ENCODE results near the gene ATF7IP. TPM values are rescaled to one million over a fixed set of nuclear protein-coding genes. Genes with fewer than 3 reads are reported as not detected.
"Not testable (repeated sequence)": the region's sequence is repeated elsewhere in the genome, so short reads cannot be mapped to it uniquely, and the experiment has no call there.

Gene ATF7IP
- total RNA-seq, 1 experiment from 2014 or later, result 172 TPM

DNA sequence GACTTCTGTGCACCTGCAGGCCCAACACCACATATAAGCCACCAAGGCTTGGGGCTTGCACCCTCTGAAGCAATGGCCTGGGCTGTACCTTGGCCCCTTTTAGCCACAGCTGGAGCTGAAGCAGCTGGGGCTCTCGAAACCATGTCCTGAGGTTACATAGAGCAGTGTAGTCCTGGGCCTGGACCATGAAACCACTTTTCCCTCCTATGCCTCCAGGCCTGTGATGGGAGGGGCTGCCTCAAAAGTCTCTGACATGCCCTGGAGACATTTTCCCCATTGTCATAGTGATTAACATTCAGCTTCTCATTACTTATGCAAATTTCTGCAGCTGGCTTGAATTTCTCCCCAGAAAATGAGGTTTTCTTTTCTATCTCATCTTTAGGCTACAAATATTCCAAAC is 13.4 kb upstream of the ATF7IP start:
- not testable (repeated sequence) for H3K9ac ChIP-seq (ENCODE audit: extremely low read depth, insufficient read length, low read length); H3K79me1 ChIP-seq (ENCODE audit: insufficient read depth, low read depth, low read length, poor library complexity, severe bottlenecking); H3K4me3 Mint-ChIP-seq; H3K18ac ChIP-seq (ENCODE audit: insufficient read length, low read depth, low read length); H3K4me1 ChIP-seq (ENCODE audit: insufficient read depth, low read length); H3K56ac ChIP-seq (ENCODE audit: insufficient read length, low read depth, low read length); H4K91ac ChIP-seq (ENCODE audit: insufficient read length, low read depth, low read length); H4K5ac ChIP-seq (ENCODE audit: insufficient read length, low read depth, low read length); H2AK5ac ChIP-seq (ENCODE audit: insufficient read length, low read length); H2BK12ac ChIP-seq (ENCODE audit: insufficient read length, low read depth, low read length); H2BK20ac ChIP-seq (ENCODE audit: low read depth, low read length, poor library complexity, severe bottlenecking); H3K27ac Mint-ChIP-seq; H3K9me3 ChIP-seq (ENCODE audit: control insufficient read depth, low read depth, low read length); H3K27me3 ChIP-seq (ENCODE audit: insufficient read depth, low read length); H3K23me2 ChIP-seq (ENCODE audit: insufficient read length, low read depth, low read length, poor library complexity, severe bottlenecking); H3K23ac ChIP-seq (ENCODE audit: insufficient read length, low read depth, low read length); H4K8ac ChIP-seq (replicated peaks; ENCODE audit: insufficient read length, low read depth, low read length); H3K27ac ChIP-seq (ENCODE audit: insufficient read length, low read depth, low read length); H3T11ph ChIP-seq (ENCODE audit: low read length); H2BK5ac ChIP-seq (ENCODE audit: insufficient read length, low read length); H2BK15ac ChIP-seq (ENCODE audit: low read depth, low read length); H3K27me3 Mint-ChIP-seq (ENCODE audit: low read depth); H2AFZ ChIP-seq (ENCODE audit: low read length); H2BK120ac ChIP-seq (ENCODE audit: low read depth, low read length, poor library complexity, severe bottlenecking); DNase-seq; H3K4me1 Mint-ChIP-seq; H3K79me2 ChIP-seq (ENCODE audit: insufficient read depth, low read length); H4K20me1 ChIP-seq (ENCODE audit: control insufficient read depth, insufficient read depth, insufficient read length); H3K14ac ChIP-seq (ENCODE audit: insufficient read depth, low read length); H3K4ac ChIP-seq (ENCODE audit: low read depth, low read length); H3K4me2 ChIP-seq (ENCODE audit: insufficient read depth, insufficient read length, low read length)
- WGBS (ENCODE audit: extremely low coverage, insufficient read length, low lambda C conversion rate), result no CpG with 5 or more reads among the region's 1 CpG
- peaks cover 56 to 60% of the 10 kb centered on the region in 2 experiments for H3K9me3 Mint-ChIP-seq
- peaks cover 31 to 44% (median 44%) of the 10 kb centered on the region in 3 experiments for H3K36me3 Mint-ChIP-seq (ENCODE audit: insufficient read depth in 1 of 3, low read depth in 3 of 3)

DNA sequence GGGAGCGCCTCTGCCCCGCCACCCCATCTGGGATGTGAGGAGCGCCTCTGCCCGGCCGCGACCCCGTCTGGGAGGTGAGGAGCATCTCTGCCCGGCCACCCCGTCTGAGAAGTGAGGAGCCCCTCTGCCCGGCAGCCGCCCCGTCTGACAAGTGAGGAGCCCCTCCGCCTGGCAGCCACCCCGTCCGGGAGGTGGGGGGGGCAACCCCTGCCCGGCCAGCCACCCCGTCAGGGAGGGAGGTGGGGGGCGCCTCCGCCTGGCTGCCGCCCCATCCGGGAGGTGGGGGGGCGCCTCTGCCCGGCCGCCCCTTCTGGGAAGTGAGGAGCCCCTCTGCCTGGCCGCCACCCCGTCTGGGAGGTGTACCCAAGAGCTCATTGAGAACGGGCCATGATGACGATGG is 10.8 kb upstream of the ATF7IP start:
- no CpG with 5 or more reads among the region's 28 CpGs for WGBS (ENCODE audit: extremely low coverage, insufficient read length, low lambda C conversion rate)
- H2BK5ac ChIP-seq (ENCODE audit: insufficient read length, low read length), result not testable (repeated sequence)

More for the DNA sequence above, 10.8 kb upstream of the ATF7IP start:
- not testable (repeated sequence) for H3K27ac ChIP-seq (ENCODE audit: insufficient read length, low read depth, low read length); H3K18ac ChIP-seq (ENCODE audit: insufficient read length, low read depth, low read length); H2BK20ac ChIP-seq (ENCODE audit: low read depth, low read length, poor library complexity, severe bottlenecking); H3K4me1 Mint-ChIP-seq; H4K5ac ChIP-seq (ENCODE audit: insufficient read length, low read depth, low read length); H3K14ac ChIP-seq (ENCODE audit: insufficient read depth, low read length); H3K27me3 Mint-ChIP-seq (ENCODE audit: low read depth); H3K56ac ChIP-seq (ENCODE audit: insufficient read length, low read depth, low read length); H3K4me1 ChIP-seq (ENCODE audit: insufficient read depth, low read length); H3K23me2 ChIP-seq (ENCODE audit: insufficient read length, low read depth, low read length, poor library complexity, severe bottlenecking); H3K9me3 ChIP-seq (ENCODE audit: control insufficient read depth, low read depth, low read length); H3K4me3 Mint-ChIP-seq; H2BK120ac ChIP-seq (ENCODE audit: low read depth, low read length, poor library complexity, severe bottlenecking); H3K4me2 ChIP-seq (ENCODE audit: insufficient read depth, insufficient read length, low read length); H2BK15ac ChIP-seq (ENCODE audit: low read depth, low read length); H4K20me1 ChIP-seq (ENCODE audit: control insufficient read depth, insufficient read depth, insufficient read length); H2AFZ ChIP-seq (ENCODE audit: low read length); H3K4ac ChIP-seq (ENCODE audit: low read depth, low read length); H3K9ac ChIP-seq (ENCODE audit: extremely low read depth, insufficient read length, low read length); DNase-seq; H3K27ac Mint-ChIP-seq; H3K79me2 ChIP-seq (ENCODE audit: insufficient read depth, low read length); H3K79me1 ChIP-seq (ENCODE audit: insufficient read depth, low read depth, low read length, poor library complexity, severe bottlenecking); H3K27me3 ChIP-seq (ENCODE audit: insufficient read depth, low read length); H4K8ac ChIP-seq (replicated peaks; ENCODE audit: insufficient read length, low read depth, low read length); H2AK5ac ChIP-seq (ENCODE audit: insufficient read length, low read length); H3K23ac ChIP-seq (ENCODE audit: insufficient read length, low read depth, low read length); H2BK12ac ChIP-seq (ENCODE audit: insufficient read length, low read depth, low read length); H3T11ph ChIP-seq (ENCODE audit: low read length); H4K91ac ChIP-seq (ENCODE audit: insufficient read length, low read depth, low read length)
- Mint-ChIP-seq H3K9me3 (peaks cover 49 to 52% of the 10 kb centered on the region in 2 experiments), H3K36me3 (ENCODE audit: insufficient read depth in 1 of 3, low read depth in 3 of 3) (peaks cover 28 to 44% (median 44%) of the 10 kb centered on the region in 3 experiments)
